Measurements from ENCODE around the gene MAEA. TPM values are rescaled to one million over a fixed set of nuclear protein-coding genes. Genes with fewer than 3 reads are reported as not detected.
A peak's percentile ranks its signal among the peaks of the same experiment; 100 is the strongest.

MAEA gene
- total RNA-seq, 1 experiment from 2014 or later = 19.1 TPM

DNA sequence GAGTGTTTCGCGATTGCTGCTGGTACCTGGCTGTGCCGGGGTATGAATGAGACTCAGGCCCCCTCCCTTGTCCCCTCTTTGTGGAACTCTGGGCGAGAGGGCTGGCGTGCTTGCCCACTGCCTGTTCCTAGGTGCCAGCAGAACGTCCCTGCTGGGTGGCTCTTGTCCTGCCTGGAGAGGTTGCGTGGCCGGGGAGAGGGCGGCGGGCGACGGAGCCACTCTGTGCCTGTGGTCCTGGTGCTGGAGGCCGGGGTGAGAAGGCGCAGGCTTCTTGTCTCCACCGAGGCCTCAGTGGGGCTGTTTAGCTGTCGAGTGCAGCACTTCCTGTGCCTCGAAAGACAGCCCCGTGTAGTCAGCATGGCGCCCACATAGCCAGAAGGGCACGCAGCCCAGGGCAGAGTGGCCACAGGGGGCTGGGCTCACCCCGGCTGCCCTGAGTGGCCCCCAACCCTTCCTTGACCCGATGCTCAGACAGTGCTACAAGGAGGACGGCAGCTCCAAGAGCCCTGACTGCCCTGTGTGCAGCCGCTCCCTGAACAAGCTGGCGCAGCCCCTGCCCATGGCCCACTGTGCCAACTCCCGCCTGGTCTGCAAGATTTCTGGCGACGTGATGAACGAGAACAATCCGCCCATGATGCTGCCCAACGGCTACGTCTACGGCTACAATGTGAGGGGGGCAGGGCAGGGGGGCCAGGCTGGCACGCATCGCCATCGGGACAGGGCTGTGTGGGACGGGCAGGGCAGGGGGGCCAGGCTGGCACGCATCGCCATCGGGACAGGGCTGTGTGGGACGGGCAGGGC is 48.5 kb downstream of the MAEA start:
- DNase-seq (ENCODE audit: low read depth) = no peak
- in situ Hi-C loops (cut with HindIII; ENCODE audit: low pct_unique_long_range_greater_than_20kb, low sequenced_read_pairs) = no loop called here

DNA sequence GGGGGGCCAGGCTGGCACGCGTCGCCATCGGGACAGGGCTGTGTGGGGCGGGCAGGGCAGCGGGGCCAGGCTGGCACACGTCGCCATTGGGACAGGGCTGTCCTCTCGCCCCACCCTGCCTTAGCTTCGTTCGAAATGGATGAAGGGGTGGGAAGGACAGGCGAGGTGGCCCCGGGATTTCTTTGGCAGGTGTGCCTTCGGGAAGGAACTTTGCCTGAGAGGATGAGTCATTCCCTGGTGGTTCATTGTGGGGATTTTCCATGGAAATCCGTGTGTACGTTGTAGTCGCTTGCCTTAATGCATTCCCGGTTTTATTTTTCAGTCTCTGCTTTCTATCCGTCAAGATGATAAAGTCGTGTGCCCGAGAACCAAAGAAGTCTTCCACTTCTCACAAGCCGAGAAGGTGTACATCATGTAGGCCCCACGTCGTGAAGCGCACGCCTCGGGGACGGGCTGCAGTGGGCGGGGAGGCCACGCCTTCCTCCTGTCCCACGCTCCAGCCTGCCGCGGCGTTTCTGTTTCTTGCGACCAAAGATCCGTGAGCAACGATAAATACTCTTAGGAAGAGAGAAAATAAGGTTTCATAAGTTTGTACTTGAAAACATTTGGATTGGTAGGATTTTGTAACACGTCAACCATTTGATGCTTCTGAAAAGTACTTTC is 49.2 kb downstream of the MAEA start:
- DNase-seq (ENCODE audit: low read depth) = peak; percentile 33
- in situ Hi-C loops (cut with HindIII; ENCODE audit: low pct_unique_long_range_greater_than_20kb, low sequenced_read_pairs) = no loop called here

DNA sequence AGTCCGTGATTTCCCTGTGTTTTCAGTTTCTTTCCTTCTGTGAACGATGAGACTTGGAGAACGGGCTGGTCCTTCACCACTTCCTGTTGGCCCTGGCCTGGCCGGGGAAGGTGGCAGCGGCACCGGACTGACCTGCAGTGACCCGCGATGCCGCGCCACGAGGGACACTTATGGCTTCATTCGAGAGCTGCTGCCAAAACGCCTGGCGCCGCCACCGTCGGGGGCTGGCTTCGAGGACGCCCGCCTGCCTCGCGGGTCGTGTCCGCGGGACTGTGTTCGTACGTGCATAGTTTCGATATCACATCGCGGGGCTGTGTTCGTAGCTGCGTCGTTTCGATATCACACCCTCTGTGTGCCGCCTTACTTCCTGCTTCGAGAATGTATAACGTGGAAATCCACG is 49.8 kb downstream of the MAEA start:
- in situ Hi-C loops (cut with HindIII; ENCODE audit: low pct_unique_long_range_greater_than_20kb, low sequenced_read_pairs) = no loop called here
- no peak for DNase-seq (ENCODE audit: low read depth)

DNA sequence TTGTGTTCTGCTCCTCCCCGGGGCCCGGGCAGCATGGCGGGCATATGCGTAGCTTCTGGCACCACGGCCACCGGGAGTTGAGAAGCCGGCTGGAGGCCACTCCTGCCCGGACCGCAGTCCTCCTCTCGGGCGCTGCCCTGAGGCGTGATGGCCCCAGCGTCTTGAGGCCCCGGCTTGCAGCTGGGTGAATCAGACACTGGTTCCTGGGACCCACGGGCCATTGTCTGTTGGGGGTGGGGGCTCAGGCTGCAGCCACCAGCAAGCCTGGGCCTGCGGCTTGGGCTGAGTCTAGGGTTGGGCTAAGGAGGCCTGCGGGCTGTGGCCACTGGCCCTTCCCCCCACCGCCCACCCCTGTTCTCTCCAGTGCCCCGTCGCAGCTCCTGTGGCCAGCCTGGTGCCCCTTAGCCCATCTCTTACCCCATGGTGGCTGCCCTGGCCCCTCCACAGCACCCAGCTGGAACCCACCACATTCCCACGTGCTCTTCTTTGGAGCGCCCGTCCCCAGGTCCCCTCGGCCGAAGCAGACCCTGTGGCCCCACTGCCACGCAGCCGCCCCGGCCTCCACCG is 50.6 kb downstream of the MAEA start:
- in situ Hi-C loops (cut with HindIII; ENCODE audit: low pct_unique_long_range_greater_than_20kb, low sequenced_read_pairs) = no loop called here
- no peak for DNase-seq (ENCODE audit: low read depth)

DNA sequence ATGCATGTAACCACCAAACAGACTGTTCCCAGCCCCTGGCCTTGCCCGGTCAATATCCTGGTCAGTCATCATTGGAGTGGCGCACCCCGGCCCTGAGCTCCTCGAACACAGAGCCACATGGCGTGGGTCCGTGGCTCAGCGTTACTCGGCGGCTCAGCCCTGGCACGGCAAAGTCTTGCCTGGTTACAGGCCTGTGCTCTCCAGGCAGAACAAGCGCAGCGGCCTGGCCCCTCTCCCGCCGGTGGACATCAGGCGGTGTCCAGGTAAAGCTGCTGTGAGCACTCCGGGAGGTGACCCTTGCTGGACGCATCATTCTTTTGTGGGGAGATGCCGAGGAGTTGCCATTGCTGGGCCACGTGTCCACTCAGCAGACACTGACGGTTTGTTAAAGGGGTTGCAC is 51.2 kb downstream of the MAEA start:
- in situ Hi-C loops (cut with HindIII; ENCODE audit: low pct_unique_long_range_greater_than_20kb, low sequenced_read_pairs) = no loop called here
- DNase-seq (ENCODE audit: low read depth) = no peak

DNA sequence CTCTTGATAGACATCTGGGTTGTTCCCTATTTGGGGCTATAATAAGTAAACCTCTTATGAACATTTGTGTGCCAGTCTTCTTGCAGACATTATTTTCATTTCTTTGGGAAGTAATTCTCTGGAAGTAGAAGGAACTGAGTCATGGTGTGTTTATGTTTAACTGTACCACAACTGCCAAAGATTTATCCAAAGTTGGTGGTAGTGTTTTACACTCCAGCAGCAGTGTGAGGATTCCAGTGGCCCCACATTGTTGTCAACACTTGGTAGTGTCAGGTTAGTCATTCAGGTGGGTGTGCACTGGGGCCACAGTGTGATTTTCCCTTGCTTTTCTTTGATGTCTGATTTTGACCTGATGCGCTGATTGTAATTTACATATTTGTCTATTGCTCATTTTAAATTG is 52.3 kb downstream of the MAEA start:
- in situ Hi-C loops (cut with HindIII; ENCODE audit: low pct_unique_long_range_greater_than_20kb, low sequenced_read_pairs) = no loop called here

DNA sequence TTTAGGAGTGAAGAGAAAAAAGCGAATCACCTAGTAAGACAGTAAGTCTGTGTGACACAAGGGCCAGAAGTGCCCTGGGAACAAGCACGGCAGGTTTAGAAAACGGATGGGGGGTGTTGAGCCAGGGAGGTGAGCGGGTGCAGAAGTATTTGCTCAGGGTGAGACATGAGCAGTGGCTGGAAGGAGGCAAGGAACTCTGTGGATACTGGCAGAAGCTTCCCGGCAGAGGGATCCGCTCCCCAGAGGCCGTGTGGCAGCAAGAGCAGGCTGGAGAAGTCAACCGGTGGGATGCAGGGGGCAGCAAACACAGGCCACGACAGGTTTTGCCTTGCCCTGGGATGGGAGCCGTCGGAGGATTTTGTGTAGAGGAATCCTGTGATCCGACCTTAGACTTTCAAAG is 55.0 kb downstream of the MAEA start:
- in situ Hi-C loops (cut with HindIII; ENCODE audit: low pct_unique_long_range_greater_than_20kb, low sequenced_read_pairs) = no loop called here
- no peak for DNase-seq (ENCODE audit: low read depth)

More for the DNA sequence above, 52.3 kb downstream of the MAEA start:
- no peak for DNase-seq (ENCODE audit: low read depth)

DNA sequence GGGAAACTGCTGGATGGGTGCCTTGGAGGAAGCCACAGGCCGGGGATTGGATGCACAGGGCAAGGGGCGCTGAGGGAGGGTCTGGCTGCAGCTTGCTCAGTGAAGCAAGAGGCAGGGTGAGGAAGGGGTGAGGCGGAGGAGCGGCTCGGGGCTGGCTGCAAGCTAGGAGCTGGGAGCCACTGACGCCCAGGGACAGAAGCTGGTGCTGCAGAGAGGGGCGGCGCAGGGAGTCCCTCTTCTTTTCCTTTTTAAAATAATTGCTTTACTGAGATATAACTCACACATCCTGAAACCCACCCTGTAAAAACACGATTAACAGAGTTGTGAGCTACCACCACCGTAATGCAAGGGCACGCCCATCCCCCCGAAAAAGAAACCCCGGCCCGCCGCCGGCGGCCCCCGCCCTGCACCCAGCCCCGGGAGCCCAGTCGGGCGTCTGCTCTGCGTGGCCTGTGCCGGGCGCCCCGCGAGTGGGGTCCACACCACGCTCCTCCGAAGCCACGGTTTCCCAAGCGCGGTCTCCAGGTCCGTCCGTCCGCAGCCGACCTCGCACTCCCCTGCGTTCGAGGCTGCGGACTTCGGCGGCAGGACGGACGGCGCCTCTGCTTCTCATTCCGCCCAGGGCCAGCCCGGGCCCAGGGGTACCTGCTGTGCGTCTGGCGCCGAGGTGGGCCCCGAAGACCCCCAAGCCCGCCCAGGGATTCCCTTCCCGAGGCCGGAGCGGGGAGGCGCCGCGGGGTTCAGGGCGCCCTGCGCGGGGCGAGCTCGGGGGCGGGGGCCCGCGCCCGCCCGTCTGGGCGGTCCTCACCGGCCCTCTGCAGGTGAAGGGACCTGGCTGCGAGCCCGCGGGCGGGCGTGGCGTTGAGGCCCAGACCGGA is 56.5 kb downstream of the MAEA start:
- DNase-seq (ENCODE audit: low read depth) = peak; percentile 60
- in situ Hi-C loops (cut with HindIII; ENCODE audit: low pct_unique_long_range_greater_than_20kb, low sequenced_read_pairs) = no loop called here

DNA sequence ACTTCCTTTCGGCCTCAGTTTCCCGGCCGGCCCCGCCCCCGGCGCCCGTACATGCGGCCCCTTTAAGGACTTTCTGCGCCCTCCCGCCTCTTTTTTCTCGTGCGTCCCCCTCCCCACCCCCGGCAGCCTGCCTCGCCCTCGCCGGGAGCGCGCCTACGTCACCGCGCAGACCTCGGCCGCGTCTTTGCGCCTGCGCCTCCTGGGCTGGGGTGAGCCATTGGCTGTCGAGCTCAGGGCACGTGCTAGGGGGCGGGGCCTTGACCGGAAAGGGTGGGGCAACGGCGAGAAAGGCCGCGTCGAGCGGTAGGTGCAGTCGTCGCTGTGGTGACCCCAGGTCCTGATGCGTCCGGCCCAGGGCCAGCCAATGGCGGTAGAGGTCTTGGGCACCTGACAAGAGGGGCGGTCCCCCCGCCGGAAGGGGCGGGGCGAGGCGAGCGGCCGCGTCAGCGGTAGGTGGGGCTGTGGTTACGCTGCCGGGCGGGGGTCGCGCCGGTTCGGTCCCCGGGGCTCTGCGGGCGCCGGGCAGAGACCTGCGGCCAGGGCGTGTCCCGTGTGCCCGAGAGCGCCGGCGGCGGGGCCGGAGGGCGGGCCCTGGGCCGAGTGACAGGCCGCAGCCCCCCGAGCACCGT is 57.2 kb downstream of the MAEA start, which contains the start of gene UVSSA:
Gene UVSSA (plus strand): TSS at position 428 of the 629 bp plus-strand sequence. CDS start 884 bp downstream, outside the sequence.
- in situ Hi-C loops (cut with HindIII; ENCODE audit: low pct_unique_long_range_greater_than_20kb, low sequenced_read_pairs) = no loop called here

DNA sequence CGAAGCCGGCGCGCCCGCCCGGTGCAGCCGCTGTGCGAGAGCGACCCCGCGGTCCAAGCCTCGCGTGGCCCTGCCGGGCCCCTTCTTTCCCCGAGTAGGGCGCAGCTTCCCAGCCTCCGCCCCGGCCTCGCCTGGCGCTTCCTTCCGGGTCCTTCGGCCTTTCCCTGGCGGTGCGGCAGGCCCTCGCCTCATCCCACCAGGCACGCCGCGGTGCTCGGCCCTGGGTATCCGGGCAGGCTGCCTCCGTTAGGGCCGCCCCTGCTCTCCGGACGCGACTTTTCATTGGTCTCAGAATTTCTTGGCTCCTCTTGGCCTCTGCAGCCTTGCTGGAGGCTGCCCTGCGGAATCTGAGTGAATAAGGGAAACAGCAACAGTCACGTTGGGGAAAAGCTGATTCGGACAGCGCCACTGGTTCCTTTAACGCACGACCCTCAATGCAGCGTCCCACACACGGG is 57.7 kb downstream of the MAEA start:
- DNase-seq (ENCODE audit: low read depth) = no peak
- in situ Hi-C loops (cut with HindIII; ENCODE audit: low pct_unique_long_range_greater_than_20kb, low sequenced_read_pairs) = no loop called here

More for the DNA sequence above, 57.2 kb downstream of the MAEA start, which contains the start of gene UVSSA:
- DNase-seq (ENCODE audit: low read depth) = peak; percentile 99

DNA sequence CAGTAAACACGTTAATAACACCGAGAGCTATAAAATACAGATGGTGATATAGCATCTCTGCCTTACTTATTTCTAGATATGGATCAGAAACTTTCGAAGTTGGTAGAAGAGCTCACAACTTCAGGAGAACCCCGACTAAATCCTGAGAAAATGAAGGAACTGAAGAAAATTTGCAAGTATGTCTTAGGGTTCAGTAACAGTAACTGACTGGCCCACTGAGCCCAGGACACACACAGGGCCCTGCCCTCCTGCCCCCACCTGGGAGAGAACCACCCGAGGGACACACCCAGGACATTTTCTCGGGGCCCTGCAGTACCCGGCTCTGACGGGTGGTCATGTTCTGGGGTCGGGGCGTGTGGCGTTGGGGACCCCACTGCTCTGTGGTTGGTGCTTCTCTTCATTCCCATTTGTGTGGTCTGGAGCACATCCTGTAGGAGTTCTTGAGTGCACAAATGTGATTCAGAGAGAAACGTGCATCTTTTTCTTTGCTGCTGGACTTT is 58.4 kb downstream of the MAEA start:
- in situ Hi-C loops (cut with HindIII; ENCODE audit: low pct_unique_long_range_greater_than_20kb, low sequenced_read_pairs) = no loop called here
- DNase-seq (ENCODE audit: low read depth) = no peak

DNA sequence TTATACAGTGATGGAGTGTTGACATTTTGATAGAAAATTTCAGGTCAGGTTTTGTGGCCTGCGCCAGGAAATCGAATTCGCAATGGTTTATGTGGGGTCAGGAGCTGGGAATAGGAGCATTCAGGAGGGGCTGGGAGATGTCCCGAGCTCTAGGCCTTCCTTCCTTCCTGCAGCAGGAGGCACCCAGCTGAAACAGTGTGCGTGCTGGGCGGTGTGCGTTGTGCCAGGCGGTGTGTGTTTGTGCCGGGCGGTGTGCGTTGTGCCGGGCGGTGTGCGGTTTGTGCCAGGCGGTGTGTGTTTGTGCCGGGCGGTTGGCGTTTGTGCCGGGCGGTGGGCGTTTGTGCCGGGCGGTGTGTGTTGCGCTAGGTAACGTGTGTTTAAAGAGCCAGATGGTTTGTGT is 59.1 kb downstream of the MAEA start:
- in situ Hi-C loops (cut with HindIII; ENCODE audit: low pct_unique_long_range_greater_than_20kb, low sequenced_read_pairs) = no loop called here
- no peak for DNase-seq (ENCODE audit: low read depth)

DNA sequence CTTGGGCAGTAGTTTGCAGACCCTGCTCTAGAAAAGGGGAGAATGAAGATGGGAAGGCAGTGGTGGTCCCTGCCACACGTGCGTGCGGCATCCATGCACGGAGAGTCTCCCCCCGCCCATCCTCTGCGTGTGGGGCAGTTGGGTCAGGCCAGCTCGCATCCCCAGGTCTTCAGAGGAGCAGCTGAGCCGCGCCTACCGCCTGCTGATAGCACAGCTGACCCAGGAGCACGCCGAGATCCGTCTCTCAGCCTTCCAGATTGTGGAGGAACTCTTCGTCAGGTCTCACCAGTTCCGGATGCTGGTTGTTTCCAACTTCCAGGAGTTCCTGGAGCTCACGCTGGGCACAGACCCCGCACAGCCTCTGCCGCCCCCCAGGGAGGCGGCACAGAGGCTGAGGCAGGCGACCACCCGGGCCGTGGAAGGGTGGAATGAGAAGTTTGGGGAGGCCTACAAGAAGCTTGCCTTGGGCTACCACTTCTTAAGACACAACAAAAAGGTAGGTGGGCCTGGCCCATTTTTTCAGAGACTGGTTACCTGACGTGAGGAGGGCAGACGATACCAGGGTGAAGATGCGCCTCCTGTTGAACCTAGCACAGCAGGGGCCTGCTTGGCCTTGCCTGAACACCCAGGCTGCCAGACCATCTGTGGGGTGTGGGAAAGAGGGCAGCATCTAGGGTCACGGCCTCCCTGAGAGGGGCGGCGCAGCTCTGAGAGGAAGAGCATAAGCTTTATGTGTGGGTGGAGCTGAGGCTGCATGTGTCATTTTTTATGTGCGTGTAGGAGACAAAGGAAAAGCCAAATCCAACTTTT is 59.9 kb downstream of the MAEA start:
- DNase-seq (ENCODE audit: low read depth) = no peak
- in situ Hi-C loops (cut with HindIII; ENCODE audit: low pct_unique_long_range_greater_than_20kb, low sequenced_read_pairs) = no loop called here

DNA sequence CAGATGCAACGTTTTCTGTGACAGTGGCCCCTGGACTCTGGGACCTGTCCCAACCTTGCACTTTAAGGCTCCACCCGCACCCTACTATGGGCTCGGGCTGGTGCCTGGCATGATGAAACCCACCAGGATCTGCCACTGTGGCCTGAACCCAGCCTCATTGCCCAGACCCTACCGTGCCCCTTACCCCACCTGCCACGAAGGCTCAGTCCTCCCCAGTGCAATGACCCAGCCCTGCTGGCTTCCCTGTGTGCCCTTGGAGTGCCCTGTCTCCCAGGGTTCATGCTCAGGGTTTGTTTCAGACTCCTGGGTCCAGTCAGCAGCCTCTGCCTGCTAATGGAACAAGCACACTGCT is 60.5 kb downstream of the MAEA start:
- DNase-seq (ENCODE audit: low read depth) = no peak
- in situ Hi-C loops (cut with HindIII; ENCODE audit: low pct_unique_long_range_greater_than_20kb, low sequenced_read_pairs) = no loop called here

DNA sequence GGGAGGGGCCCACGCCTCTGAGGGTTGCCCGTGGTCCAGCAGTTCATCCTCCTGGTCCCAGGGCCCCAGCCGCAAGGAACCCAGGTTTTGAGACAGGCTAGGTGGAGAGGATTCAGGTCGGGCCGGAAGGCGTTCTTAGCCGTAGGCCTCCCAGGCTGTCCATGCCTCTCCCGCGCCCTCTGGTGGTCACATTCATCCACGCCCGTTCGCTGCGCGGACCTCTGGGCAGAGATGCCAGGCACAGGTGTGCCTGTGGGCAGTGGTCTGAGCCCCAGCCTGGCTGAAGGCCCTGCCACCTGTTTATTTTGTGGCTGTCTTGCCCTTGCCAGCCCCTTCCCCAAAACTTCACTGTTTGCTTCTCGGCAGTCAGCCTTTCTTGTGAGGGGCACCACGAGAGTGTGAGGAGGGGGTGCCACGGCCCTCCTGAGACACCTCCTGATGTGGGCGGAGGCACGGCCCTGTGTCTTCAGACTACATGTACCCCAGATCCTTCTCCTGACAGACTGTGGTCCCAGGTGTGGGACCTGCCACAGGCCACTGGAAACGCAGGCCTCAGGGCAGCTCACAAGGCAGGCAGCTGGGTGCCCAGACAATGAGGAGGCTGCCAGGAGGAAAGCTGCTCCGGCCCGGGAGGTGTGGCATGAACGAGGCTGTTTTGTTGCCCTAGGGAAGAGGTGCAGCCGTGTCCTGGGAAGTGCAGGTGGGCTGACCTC is 62.3 kb downstream of the MAEA start:
- in situ Hi-C loops (cut with HindIII; ENCODE audit: low pct_unique_long_range_greater_than_20kb, low sequenced_read_pairs) = no loop called here

DNA sequence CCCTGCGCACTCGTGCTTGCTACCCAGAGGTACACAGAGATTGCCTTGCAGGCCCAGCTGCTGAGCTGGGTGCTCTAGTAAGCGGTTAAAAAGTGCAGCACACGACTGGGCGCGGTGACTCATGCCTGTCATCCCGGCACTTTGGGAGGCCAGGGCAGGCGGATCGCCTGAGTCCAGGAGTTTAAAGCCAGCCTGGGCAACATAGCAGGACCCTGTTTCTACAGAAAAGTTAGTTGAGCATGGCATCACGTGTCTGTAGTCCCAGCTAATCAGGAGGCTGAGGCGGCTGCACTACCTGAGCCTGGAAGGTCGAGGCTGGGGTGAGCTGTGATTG is 62.8 kb downstream of the MAEA start:
- no peak for DNase-seq (ENCODE audit: low read depth)
- in situ Hi-C loops (cut with HindIII; ENCODE audit: low pct_unique_long_range_greater_than_20kb, low sequenced_read_pairs) = no loop called here

More for the DNA sequence above, 62.3 kb downstream of the MAEA start:
- DNase-seq (ENCODE audit: low read depth) = peak; percentile 50

All from Caki2 (cell line).